Osteocyte (in vitro differentiated cells): ENCODE measurements around the gene OSBPL3. TPM values are rescaled to one million over a fixed set of nuclear protein-coding genes. Genes with fewer than 3 reads are reported as not detected.

Source experiments
- DNase-seq: peaks from one replicate; pipeline ENCODE4 v3.0.0; 2021; ENCODE audit warnings: mixed read lengths; ENCODE audit not compliant: unreplicated experiment; ENCODE audit errors: extremely low spot score
- H3K27ac Mint-ChIP-seq: one replicate; pipeline ENCODE4 v1.8.0; 2021; ENCODE audit warnings: mild to moderate bottlenecking, mixed read lengths; ENCODE audit not compliant: unreplicated experiment
- H3K27me3 Mint-ChIP-seq: one replicate; pipeline ENCODE4 v1.8.0; 2021; ENCODE audit warnings: mixed read lengths; ENCODE audit not compliant: unreplicated experiment
- H3K36me3 Mint-ChIP-seq: one replicate; pipeline ENCODE4 v1.8.0; 2021; ENCODE audit warnings: mixed read lengths; ENCODE audit not compliant: unreplicated experiment
- H3K4me1 Mint-ChIP-seq: one replicate; pipeline ENCODE4 v1.8.0; 2021; ENCODE audit warnings: mixed read lengths; ENCODE audit not compliant: unreplicated experiment
- H3K4me3 Mint-ChIP-seq: one replicate; pipeline ENCODE4 v1.8.0; 2021; ENCODE audit warnings: mild to moderate bottlenecking, moderate library complexity, mixed read lengths; ENCODE audit not compliant: unreplicated experiment
- H3K9me3 Mint-ChIP-seq: one replicate; pipeline ENCODE4 v1.8.0; 2021; ENCODE audit warnings: mixed read lengths; ENCODE audit not compliant: unreplicated experiment
- total RNA-seq: library from RNA; stranded (reverse); gene quantifications from 2 replicates; pipeline ENCODE4 v1.2.1, GENCODE V29; 2021
- TF ChIP-seq, protein P1 (sequence below): fragments of 200-600 bp; sonication (generic); IDR thresholded peaks from 2 replicates; pipeline ENCODE4 v1.5.0; 2021; ENCODE audit warnings: antibody characterized with exemption, mild to moderate bottlenecking, moderate library complexity

Gene OSBPL3
- total RNA-seq, 1 donor from 2014 or later: 8.0 TPM

DNA sequence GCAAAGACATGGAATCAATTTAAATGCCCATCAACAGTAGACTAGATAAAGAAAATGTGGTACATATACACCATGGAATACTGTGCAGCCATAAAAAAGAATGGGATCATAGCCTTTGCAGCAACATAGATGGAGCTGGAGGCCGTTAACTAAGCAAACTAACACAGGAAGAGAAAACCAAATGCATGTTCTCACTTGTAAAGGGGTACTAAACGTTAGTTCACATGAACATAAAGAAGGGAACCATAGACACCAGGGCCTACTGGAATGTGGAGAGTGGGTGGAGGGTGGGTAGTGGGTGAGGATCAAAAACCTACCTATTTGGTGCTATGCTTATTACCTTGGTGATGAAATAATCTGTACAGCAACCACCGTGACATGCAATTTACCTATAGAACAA is 144.3 kb downstream of the OSBPL3 start:
- Mint-ChIP-seq H3K27me3 (no peaks in the 10 kb centered on the region), H3K9me3 (no peaks in the 10 kb centered on the region), H3K4me1 (peaks cover 12% of the 10 kb centered on the region), H3K27ac (no peak overlapping the region), H3K36me3 (peaks cover 2% of the 10 kb centered on the region), H3K4me3 (no peak overlapping the region)
- TF ChIP-seq, protein P1, sequence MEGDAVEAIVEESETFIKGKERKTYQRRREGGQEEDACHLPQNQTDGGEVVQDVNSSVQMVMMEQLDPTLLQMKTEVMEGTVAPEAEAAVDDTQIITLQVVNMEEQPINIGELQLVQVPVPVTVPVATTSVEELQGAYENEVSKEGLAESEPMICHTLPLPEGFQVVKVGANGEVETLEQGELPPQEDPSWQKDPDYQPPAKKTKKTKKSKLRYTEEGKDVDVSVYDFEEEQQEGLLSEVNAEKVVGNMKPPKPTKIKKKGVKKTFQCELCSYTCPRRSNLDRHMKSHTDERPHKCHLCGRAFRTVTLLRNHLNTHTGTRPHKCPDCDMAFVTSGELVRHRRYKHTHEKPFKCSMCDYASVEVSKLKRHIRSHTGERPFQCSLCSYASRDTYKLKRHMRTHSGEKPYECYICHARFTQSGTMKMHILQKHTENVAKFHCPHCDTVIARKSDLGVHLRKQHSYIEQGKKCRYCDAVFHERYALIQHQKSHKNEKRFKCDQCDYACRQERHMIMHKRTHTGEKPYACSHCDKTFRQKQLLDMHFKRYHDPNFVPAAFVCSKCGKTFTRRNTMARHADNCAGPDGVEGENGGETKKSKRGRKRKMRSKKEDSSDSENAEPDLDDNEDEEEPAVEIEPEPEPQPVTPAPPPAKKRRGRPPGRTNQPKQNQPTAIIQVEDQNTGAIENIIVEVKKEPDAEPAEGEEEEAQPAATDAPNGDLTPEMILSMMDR: no peak
- DNase-seq: no peak

DNA sequence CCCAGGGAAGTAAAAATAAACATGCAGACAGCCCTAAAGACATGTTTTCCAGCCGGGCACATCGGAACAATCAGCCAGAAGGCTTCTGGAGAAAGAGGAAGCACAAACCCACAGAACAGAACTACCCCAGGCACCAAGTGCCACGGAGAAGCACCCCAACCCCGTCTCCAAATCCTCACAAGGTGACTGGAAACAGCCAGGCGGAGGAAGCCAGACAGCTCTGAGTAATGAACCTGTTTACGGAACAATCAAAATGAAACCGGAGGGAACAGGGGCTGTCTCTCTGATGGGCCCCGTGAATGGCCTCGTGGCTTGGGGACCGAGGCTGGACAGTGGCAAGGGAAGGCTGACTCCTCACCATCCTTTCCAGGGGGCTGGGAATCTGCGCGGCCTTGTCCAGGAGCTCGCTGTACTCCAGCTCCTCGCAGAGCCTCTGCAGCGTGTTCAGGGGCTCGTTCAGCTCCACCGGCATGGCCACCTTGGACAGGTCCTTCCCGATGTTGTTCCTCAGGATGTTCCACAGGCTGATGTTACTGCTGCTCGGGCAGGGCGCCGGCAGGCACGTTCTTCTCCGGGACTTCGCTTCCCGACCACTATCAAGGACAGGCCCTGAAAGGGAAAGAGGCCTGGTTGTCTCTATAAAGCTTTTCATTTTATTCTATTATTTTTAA is 145.7 kb downstream of the OSBPL3 start:
- H3K36me3 Mint-ChIP-seq: peaks cover 2% of the 10 kb centered on the region
- no peaks in the 10 kb centered on the region for H3K27me3 Mint-ChIP-seq
- H3K4me1 Mint-ChIP-seq: peaks cover 15% of the 10 kb centered on the region
- no peak overlapping the region for H3K27ac Mint-ChIP-seq
- no peak overlapping the region for H3K4me3 Mint-ChIP-seq
- TF ChIP-seq, protein P1: no peak
- H3K9me3 Mint-ChIP-seq: no peaks in the 10 kb centered on the region
- DNase-seq: no peak

- Mint-ChIP-seq H3K4me1 (peaks cover 22% of the 10 kb centered on the region), H3K4me3 (no peak overlapping the region), H3K27ac (no peak overlapping the region), H3K27me3 (no peaks in the 10 kb centered on the region), H3K36me3 (no peaks in the 10 kb centered on the region), H3K9me3 (no peaks in the 10 kb centered on the region)
- DNase-seq: no peak
- TF ChIP-seq, protein P1: no peak
These were observed 146.4 kb downstream of the OSBPL3 start for GRCh38 chr7:24833549-24833948.

DNA sequence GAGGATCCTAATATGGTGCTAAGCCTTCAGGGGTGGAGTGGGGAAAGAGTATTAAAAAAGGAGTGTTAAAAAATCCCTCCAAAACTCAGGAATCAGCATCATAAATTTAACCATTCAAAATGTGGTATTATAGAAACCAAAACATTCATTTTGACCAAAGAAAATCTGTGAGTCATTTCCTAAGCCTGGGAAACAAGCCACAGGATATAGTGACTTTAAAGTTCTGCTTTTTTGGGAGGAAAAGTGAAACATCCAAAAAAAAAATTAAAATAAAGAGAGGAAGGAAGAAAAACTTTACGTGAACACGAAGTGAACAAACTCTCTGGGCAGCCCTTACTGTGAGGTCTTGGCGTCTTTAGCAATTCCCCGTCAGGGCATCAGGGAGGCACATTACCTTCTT is 148.7 kb downstream of the OSBPL3 start:
- H3K9me3 Mint-ChIP-seq: no peaks in the 10 kb centered on the region
- no peak for DNase-seq
- no peaks in the 10 kb centered on the region for H3K36me3 Mint-ChIP-seq
- H3K4me3 Mint-ChIP-seq: no peak overlapping the region
- H3K27me3 Mint-ChIP-seq: no peaks in the 10 kb centered on the region
- H3K27ac Mint-ChIP-seq: no peak overlapping the region
- TF ChIP-seq, protein P1: no peak
- peaks cover 28% of the 10 kb centered on the region for H3K4me1 Mint-ChIP-seq

DNA sequence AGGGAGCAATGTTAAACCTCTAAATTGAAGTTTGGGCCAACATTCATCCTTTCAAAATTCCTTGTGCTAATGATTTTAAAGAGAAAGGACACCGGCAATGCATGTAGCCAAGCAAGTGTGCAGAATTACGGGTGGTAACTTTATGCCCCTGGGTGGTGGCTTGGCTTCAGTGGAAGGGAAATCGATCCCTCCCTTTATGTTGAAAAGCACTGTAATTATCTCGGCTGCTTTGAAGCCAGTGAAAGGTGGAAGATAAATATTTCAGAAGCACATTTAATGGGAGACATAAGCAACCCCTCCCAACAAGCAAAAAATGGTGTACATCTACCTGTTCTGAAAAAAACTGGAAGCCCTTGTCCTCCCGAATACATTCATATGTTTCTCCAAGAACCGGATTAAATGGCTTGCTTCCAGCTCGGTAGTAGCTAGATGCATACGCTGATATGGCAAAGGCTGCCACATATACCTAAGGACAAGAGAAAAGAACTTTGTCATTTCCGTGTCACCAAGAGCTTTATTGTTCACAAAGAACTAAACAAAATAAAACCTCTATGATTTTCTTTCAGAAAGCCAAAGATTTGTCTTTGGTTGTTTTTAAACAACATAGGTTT is 149.4 kb downstream of the OSBPL3 start:
- peaks cover 34% of the 10 kb centered on the region for H3K4me1 Mint-ChIP-seq
- H3K27ac Mint-ChIP-seq: no peak overlapping the region
- H3K4me3 Mint-ChIP-seq: no peak overlapping the region
- H3K36me3 Mint-ChIP-seq: no peaks in the 10 kb centered on the region
- H3K9me3 Mint-ChIP-seq: no peaks in the 10 kb centered on the region
- no peaks in the 10 kb centered on the region for H3K27me3 Mint-ChIP-seq
- DNase-seq: no peak
- TF ChIP-seq, protein P1: no peak
